ENCODE data around the gene MEST. TPM values are rescaled to one million over a fixed set of nuclear protein-coding genes. Genes with fewer than 3 reads are reported as not detected.
A peak's percentile ranks its signal among the peaks of the same experiment; 100 is the strongest.
"Not testable (repeated sequence)": the region's sequence is repeated elsewhere in the genome, so short reads cannot be mapped to it uniquely, and the experiment has no call there.

The MEST gene
- polyA plus RNA-seq, 1 donor from 2014 or later: 5.7 TPM

- H3K36me3 Mint-ChIP-seq, H3K27me3 Mint-ChIP-seq, H3K4me1 Mint-ChIP-seq, H3K4me3 Mint-ChIP-seq, H3K9me3 Mint-ChIP-seq: not testable (repeated sequence)
- H3K27ac Mint-ChIP-seq: peak overlapping the region in 1 of 3 donors; percentile 25
These were observed 36.0 kb downstream of the MEST start for GRCh38 chr7:130527752-130528355.

GRCh38 chr7:130529417-130529816 lies 37.5 kb downstream of the MEST start:
- H3K27me3 Mint-ChIP-seq: no peaks in the 10 kb centered on the region
- H3K9me3 Mint-ChIP-seq: no peaks in the 10 kb centered on the region
- H3K27ac Mint-ChIP-seq: no peak overlapping the region
- peaks cover 7% of the 10 kb centered on the region for H3K36me3 Mint-ChIP-seq
- no peak overlapping the region for H3K4me3 Mint-ChIP-seq
- no peaks in the 10 kb centered on the region for H3K4me1 Mint-ChIP-seq

- H3K9me3 Mint-ChIP-seq, H3K27me3 Mint-ChIP-seq, H3K27ac Mint-ChIP-seq, H3K4me3 Mint-ChIP-seq, H3K36me3 Mint-ChIP-seq, H3K4me1 Mint-ChIP-seq: not testable (repeated sequence)
These were observed 46.0 kb downstream of the MEST start for GRCh38 chr7:130537894-130538293.

- H3K27me3 Mint-ChIP-seq, H3K9me3 Mint-ChIP-seq, H3K27ac Mint-ChIP-seq, H3K4me1 Mint-ChIP-seq, H3K4me3 Mint-ChIP-seq, H3K36me3 Mint-ChIP-seq: not testable (repeated sequence)
These were observed 49.4 kb downstream of the MEST start for GRCh38 chr7:130541287-130541686.

DNA sequence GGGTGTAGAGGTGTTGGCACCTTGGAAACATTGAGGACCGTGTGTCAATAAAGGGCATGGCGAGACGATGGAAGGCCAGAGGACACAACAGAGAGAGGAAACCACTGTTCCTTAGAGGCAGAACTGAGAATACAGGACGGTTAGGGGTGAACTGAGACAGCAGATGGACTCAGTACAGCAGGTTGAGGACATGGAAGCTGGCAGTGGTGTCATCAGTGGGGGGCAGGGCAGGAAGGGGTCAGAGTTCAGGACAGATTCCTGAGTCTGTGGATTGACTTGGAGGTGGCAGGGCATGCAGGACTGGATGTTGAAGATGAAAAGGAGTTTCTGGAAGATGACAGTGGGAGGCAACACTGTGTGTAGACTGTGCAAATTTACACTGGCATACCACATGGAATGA lies 50.4 kb downstream of the MEST start:
- H3K4me3 Mint-ChIP-seq, H3K36me3 Mint-ChIP-seq, H3K4me1 Mint-ChIP-seq, H3K9me3 Mint-ChIP-seq, H3K27me3 Mint-ChIP-seq, H3K27ac Mint-ChIP-seq: not testable (repeated sequence)

- H3K27me3 Mint-ChIP-seq: no peaks in the 10 kb centered on the region
- H3K9me3 Mint-ChIP-seq: no peaks in the 10 kb centered on the region
- peaks cover 2% of the 10 kb centered on the region for H3K36me3 Mint-ChIP-seq
- H3K4me1 Mint-ChIP-seq: no peaks in the 10 kb centered on the region
- H3K27ac Mint-ChIP-seq: no peak overlapping the region
- no peak overlapping the region for H3K4me3 Mint-ChIP-seq
These were observed 51.7 kb downstream of the MEST start for GRCh38 chr7:130543487-130544010.

DNA sequence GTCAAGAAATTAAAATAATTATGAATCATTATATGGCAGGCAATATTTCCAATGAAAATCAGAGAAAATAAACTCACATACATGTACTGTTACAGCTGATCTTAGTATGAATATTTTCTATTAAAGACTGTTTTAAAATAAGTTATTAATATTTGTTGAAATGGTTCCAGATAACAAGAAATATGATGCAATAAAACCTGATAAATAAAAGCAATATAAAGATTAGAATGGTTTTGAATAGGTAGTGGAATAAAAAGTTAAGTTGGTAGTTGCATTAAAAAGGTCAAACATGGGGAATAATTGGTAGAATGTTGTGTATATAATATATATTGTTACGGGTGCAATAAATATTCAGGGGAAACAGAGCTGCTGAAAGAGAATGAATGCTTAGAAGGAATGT lies 52.5 kb downstream of the MEST start:
- H3K27ac Mint-ChIP-seq: no peak overlapping the region

DNA sequence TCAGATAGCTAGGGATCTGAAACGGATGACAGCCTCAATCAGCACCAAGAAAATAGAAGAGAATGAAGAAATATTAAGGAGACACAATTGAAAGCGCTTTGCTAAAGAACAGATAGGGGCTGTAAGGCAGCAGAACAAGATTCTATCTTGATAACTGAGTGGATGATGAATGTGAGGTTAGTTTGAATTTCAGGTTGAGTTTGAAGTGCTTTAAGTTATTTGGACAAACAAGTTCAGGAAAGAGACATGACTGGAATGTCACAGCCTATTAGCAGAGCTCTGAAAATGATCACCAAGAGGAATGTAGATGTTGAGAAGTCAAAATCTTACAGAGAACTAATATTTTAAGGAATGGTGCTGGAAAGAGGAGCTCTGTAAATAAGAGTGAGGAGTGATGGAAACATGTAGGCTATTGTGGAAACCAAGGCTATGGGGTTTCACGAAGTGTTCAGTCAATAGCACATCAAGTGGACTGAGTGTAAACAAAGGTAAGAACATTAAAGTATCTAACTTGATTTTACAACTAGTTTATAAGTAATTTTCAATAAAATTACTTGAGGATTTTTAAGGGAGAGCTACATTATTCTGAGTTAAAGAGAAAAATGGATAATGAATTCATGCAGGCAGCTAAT lies 61.6 kb downstream of the MEST start:
- Mint-ChIP-seq H3K27ac (no peak overlapping the region), H3K4me1 (no peaks in the 10 kb centered on the region), H3K9me3 (no peaks in the 10 kb centered on the region), H3K27me3 (no peaks in the 10 kb centered on the region), H3K36me3 (peaks cover 10% of the 10 kb centered on the region), H3K4me3 (no peak overlapping the region)

More for the DNA sequence above, 52.5 kb downstream of the MEST start:
- no peaks in the 10 kb centered on the region for H3K4me1 Mint-ChIP-seq
- no peaks in the 10 kb centered on the region for H3K9me3 Mint-ChIP-seq
- H3K36me3 Mint-ChIP-seq: peaks cover 2% of the 10 kb centered on the region
- no peak overlapping the region for H3K4me3 Mint-ChIP-seq
- H3K27me3 Mint-ChIP-seq: no peaks in the 10 kb centered on the region

DNA sequence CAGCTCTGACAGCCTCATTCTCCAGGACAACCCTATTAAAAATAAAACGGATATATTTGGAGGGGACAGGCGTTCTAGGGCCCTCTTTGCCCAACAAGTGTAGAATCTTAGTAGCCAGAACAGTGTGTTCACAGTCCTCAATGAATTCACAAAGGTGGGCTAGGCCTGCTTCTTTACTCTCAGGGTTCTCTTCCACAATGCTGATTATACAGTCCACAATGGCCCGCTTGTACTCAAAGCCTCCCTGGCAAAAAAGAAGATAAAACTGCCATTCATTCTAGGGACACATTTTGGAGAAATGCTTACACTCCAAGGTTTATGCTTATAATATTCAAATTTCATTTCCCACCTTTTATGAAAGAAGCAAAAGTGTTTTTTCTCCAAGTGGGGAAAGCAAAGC lies 62.6 kb downstream of the MEST start:
- H3K27me3 Mint-ChIP-seq: no peaks in the 10 kb centered on the region
- no peaks in the 10 kb centered on the region for H3K4me1 Mint-ChIP-seq
- H3K27ac Mint-ChIP-seq: no peak overlapping the region
- H3K9me3 Mint-ChIP-seq: no peaks in the 10 kb centered on the region
- no peak overlapping the region for H3K4me3 Mint-ChIP-seq
- H3K36me3 Mint-ChIP-seq: peaks cover 10% of the 10 kb centered on the region

Other genes with a start within 250 kb of the MEST start
- not detected for gene CPA2, start 225.2 kb upstream of the MEST start, polyA plus RNA-seq
- not detected for gene CPA4, start 198.9 kb upstream of the MEST start, polyA plus RNA-seq
- not detected for gene CPA5, start 147.3 kb upstream of the MEST start, polyA plus RNA-seq
- gene CPA1, start 111.6 kb upstream of the MEST start, polyA plus RNA-seq: not detected
- gene CEP41, start 51.1 kb upstream of the MEST start, polyA plus RNA-seq: 6.0 TPM
- 2.3 TPM for gene COPG2, start 176.7 kb downstream of the MEST start, polyA plus RNA-seq
- gene TSGA13, start 194.5 kb downstream of the MEST start, polyA plus RNA-seq: not detected
- gene KLF14, start 242.1 kb downstream of the MEST start, polyA plus RNA-seq: 0.11 TPM

Data from IgD-negative memory B cell (primary cell).